ENCODE data around the gene SHMT1. TPM values are rescaled to one million over a fixed set of nuclear protein-coding genes. Genes with fewer than 3 reads are reported as not detected.
"Not testable (repeated sequence)": the region's sequence is repeated elsewhere in the genome, so short reads cannot be mapped to it uniquely, and the experiment has no call there.

The SHMT1 gene
- total and polyA plus RNA-seq, 10 donors = 9.1 to 68.7 (median 39.7) TPM

- H3K4me3 ChIP-seq; H3K27me3 ChIP-seq (replicated peaks in 1 of 7); H3K36me3 ChIP-seq; H3K4me1 ChIP-seq; intact Hi-C loops (cut with DNase I; ENCODE audit: low total_unique reads); H3K9me3 ChIP-seq; DNase-seq; H3K27ac ChIP-seq: not testable (repeated sequence)
- WGBS, 5 donors = 53 to 73% (median 64%) methylated on average over 6 to 7 of the region's 7 CpGs
Measured at GRCh38 chr17:18401872-18402590, 38.7 kb upstream of the SHMT1 start.

GRCh38 chr17:18388728-18389127, 25.4 kb upstream of the SHMT1 start:
- intact Hi-C loops (cut with DNase I; ENCODE audit: low total_unique reads) = not testable (repeated sequence)
- 20 to 93% (median 46%) methylated on average over 1 to 6 of the region's 10 CpGs; no CpG with 5 or more reads in 1 of the 5 donors for WGBS, 5 donors

GRCh38 chr17:18388266-18388665, 24.9 kb upstream of the SHMT1 start:
- WGBS, 5 donors = 70 to 89% (median 86%) methylated on average over 1 to 4 of the region's 4 CpGs
- H3K4me1 ChIP-seq; intact Hi-C loops (cut with DNase I; ENCODE audit: low total_unique reads); H3K4me3 ChIP-seq; H3K27ac ChIP-seq; H3K36me3 ChIP-seq; H3K9me3 ChIP-seq: not testable (repeated sequence)
- peak; percentile 57 for DNase-seq
- peaks cover 0 to 11% (median under 1%) of the 10 kb centered on the region in 7 donors for H3K27me3 ChIP-seq (replicated peaks in 1 of 7)

More at GRCh38 chr17:18388728-18389127, 25.4 kb upstream of the SHMT1 start:
- H3K27ac ChIP-seq; H3K9me3 ChIP-seq; H3K27me3 ChIP-seq (replicated peaks in 1 of 7); H3K4me1 ChIP-seq; H3K36me3 ChIP-seq; H3K4me3 ChIP-seq; DNase-seq: not testable (repeated sequence)

GRCh38 chr17:18387583-18387982, 24.2 kb upstream of the SHMT1 start:
- WGBS, 5 donors = 80 to 97% (median 87%) methylated on average over 5 of the region's 5 CpGs
- DNase-seq; intact Hi-C loops (cut with DNase I; ENCODE audit: low total_unique reads); H3K4me3 ChIP-seq; H3K27ac ChIP-seq; H3K36me3 ChIP-seq; H3K9me3 ChIP-seq; H3K4me1 ChIP-seq: not testable (repeated sequence)
- H3K27me3 ChIP-seq (replicated peaks in 1 of 7) = peaks cover 0 to 18% (median 8%) of the 10 kb centered on the region in 7 donors

GRCh38 chr17:18384271-18384670, 20.9 kb upstream of the SHMT1 start:
- intact Hi-C loops (cut with DNase I; ENCODE audit: low total_unique reads); DNase-seq; H3K27ac ChIP-seq; H3K4me3 ChIP-seq; H3K4me1 ChIP-seq; H3K9me3 ChIP-seq; H3K36me3 ChIP-seq: not testable (repeated sequence)
- peaks cover 0 to 51% (median 33%) of the 10 kb centered on the region in 7 donors for H3K27me3 ChIP-seq (replicated peaks in 1 of 7)
- 77 to 88% (median 83%) methylated on average over 7 of the region's 7 CpGs for WGBS, 5 donors

- H3K9me3 ChIP-seq; intact Hi-C loops (cut with DNase I; ENCODE audit: low total_unique reads); H3K36me3 ChIP-seq; H3K4me3 ChIP-seq; H3K27ac ChIP-seq: not testable (repeated sequence)
- 7 to 48% (median 20%) methylated on average over 5 to 36 of the region's 36 CpGs for WGBS, 5 donors
- peak; percentile 66 for DNase-seq
- peaks cover 0 to 12% (median 3%) of the 10 kb centered on the region in 6 donors for H3K4me1 ChIP-seq
- peaks cover 0 to 53% (median 33%) of the 10 kb centered on the region in 7 donors for H3K27me3 ChIP-seq (replicated peaks in 1 of 7)
Measured at GRCh38 chr17:18383079-18383481, 19.7 kb upstream of the SHMT1 start.

GRCh38 chr17:18382441-18383078, 19.2 kb upstream of the SHMT1 start:
- 48 to 75% (median 64%) methylated on average over 5 to 36 of the region's 36 CpGs for WGBS, 5 donors
- DNase-seq = peak; percentile 64

More at GRCh38 chr17:18382441-18383078, 19.2 kb upstream of the SHMT1 start:
- H3K27ac ChIP-seq = no peak overlapping the region
- peaks cover 0 to 18% (median 5%) of the 10 kb centered on the region in 6 donors for H3K4me1 ChIP-seq
- no peaks in the 10 kb centered on the region for H3K36me3 ChIP-seq
- no peaks in the 10 kb centered on the region for H3K9me3 ChIP-seq
- peaks cover 0 to 53% (median 33%) of the 10 kb centered on the region in 7 donors for H3K27me3 ChIP-seq (replicated peaks in 1 of 7)
- no peak overlapping the region for H3K4me3 ChIP-seq
- intact Hi-C loops (cut with DNase I; ENCODE audit: low total_unique reads) = no loop called here
- TF ChIP-seq POLR2A (IDR thresholded peaks at IDR 0.05) (no peak), CTCF (IDR thresholded peaks at IDR 0.05 in 8 of 11, conservative IDR thresholded peaks at IDR 0.05 in 3 of 11) (no peak), POLR2AphosphoS5 (IDR thresholded peaks at IDR 0.05) (no peak)

All from spleen (tissue), 11 donors.